ENCODE measurements around the gene AJAP1. TPM values are rescaled to one million over a fixed set of nuclear protein-coding genes. Genes with fewer than 3 reads are reported as not detected.

AJAP1 gene
- under 1 TPM in 3 of 4 donors, not detected in 1; 0.19 to 0.65 (median 0.22) TPM for total RNA-seq

- TF ChIP-seq CTCF (IDR thresholded peaks at IDR 0.05; ENCODE audit: low read depth) = no peak
Observed at GRCh38 chr1:4653796-4654725, at the start of gene AJAP1. AJAP1 (plus strand) TSS chr1:4654609; CDS start chr1:4655426, 817 bp downstream.

- no peak for TF ChIP-seq CTCF (IDR thresholded peaks at IDR 0.05; ENCODE audit: low read depth)
Observed at GRCh38 chr1:4605158-4605557, 49.3 kb upstream of the AJAP1 start.

GRCh38 chr1:4611563-4612341 lies 42.7 kb upstream of the AJAP1 start:
- no peak for TF ChIP-seq CTCF (IDR thresholded peaks at IDR 0.05; ENCODE audit: low read depth)

GRCh38 chr1:4612991-4613390 lies 41.4 kb upstream of the AJAP1 start:
- TF ChIP-seq CTCF (IDR thresholded peaks at IDR 0.05; ENCODE audit: low read depth) = no peak

- no peak for TF ChIP-seq CTCF (IDR thresholded peaks at IDR 0.05; ENCODE audit: low read depth)
Observed at GRCh38 chr1:4613606-4614370, 40.6 kb upstream of the AJAP1 start.

- no peak for TF ChIP-seq CTCF (IDR thresholded peaks at IDR 0.05; ENCODE audit: low read depth)
Observed at GRCh38 chr1:4614371-4615137, 39.9 kb upstream of the AJAP1 start.
